GM19372 (cell line): ENCODE results near the gene TMEM100.

ENCODE experiments used
- ATAC-seq: cut with Tn5 transposase; IDR thresholded peaks from one replicate; pipeline ENCODE4 v1.9.1; 2021; ENCODE audit warnings: mild to moderate bottlenecking, low read depth, moderate library complexity; ENCODE audit not compliant: unreplicated experiment

The TMEM100 gene

DNA sequence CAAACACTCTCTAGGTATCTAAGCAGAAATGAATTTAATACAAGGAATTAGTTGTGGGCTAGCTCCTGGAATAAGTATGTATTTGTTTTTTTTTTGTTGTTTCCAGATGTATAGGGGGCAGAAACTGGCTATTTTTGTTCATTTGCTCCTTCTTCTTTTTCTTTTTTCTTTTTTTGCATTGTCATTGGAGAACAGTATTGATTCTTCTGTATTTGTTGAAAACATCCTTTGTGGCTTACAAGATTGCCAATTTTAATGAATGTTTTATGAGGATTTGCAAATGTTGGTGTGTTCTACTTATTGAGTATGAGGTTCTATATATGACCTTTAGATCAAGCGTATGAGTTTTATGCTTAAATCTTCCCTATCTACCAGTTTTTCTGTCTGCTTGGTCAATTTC is 22.6 kb upstream of the TMEM100 start:
- ATAC-seq = no peak

GRCh38 chr17:55743103-55743679 is 20.5 kb upstream of the TMEM100 start:
- peak; percentile 39 for ATAC-seq

DNA sequence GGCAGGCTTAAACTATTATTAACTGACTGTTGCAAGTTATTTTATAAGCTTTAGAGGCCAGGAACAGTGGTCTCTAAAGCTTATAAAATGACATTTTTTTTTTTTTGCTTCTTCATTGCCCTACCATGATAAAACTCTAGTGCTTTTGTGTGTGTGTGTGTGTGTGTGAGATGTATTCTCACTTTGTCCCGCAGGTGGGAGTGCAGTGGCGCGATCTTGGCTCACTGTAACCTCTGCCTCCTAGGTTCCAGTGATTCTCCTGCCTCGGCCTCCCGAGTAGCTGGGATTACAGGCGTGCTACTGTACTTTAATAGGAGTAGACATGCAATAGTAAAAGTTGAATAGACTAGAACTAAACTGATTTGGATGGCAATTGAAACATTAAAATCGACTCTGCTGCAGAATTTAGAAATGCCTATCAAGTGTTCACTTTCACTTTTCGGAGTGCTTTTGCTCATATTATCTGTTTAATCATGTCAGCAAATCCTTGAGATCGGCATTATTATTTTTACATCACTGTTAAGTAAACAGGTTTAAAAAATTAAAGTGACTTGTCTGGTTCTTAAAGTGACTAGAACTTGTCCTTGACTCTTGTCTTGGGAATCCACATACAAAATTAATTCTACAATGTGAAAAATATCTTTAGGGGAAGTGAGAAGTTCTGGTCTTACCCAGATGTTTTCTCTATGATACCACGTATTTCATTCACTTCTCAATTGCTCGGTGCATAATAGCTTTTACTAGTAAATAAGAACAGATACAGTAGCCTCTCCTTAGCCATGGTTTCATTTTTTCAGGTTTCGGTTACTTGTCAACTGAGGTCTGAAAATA is 19.8 kb upstream of the TMEM100 start:
- ATAC-seq = peak; percentile 96

DNA sequence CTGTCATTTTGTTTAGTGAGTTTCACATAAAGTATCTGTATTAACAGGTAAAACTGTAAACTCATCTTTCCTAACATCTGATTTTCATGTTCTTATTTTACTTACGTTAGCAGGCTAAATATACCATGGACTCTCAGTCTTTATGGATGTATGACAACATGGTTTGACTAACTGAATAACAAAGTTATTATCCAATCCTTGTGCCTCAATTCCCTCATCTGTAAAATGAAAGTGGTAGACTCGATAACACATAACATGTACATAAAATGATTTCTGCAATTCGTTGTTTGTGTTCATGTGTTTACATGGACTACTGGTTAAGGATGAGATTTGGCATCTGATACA is 18.7 kb upstream of the TMEM100 start:
- ATAC-seq = no peak

DNA sequence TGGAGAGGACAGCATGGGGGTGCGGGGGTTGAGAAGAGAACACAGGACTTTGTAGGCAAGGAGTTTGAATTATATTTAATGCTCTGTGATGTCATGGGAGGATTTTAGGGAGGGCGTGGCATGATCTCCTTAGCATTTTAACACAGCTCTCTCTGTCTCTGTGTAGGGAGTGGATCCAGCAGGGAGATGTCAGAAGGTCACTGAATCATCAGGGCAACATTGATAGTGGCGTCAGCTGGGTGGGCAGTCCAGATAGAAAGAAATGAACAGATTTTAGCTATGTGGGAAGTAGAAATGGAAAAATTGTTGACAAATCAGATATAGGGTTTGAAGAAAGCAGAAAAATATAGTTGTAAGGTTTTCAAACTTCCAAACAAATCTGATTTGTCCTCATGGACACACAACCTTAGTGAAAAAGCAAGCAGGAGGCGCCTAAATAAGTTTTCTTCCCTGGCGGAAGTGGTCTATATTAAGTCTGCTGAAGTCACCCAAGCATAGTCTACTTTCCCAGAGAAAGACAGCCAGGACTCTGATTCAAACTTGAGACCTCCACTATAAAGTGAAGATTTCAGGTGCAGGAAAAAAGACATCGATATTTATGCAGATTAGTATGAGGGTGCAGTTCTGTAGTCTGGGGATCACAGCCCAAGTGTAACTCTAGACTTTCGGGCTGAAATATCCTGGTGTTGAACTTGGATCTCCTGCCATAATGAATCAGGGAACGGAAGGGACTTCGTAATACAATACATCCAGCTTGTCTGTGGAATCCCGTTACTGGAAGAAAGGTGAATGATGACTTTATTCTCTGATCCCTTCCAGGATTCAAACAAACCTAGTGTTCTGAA is 18.1 kb upstream of the TMEM100 start:
- ATAC-seq = no peak

DNA sequence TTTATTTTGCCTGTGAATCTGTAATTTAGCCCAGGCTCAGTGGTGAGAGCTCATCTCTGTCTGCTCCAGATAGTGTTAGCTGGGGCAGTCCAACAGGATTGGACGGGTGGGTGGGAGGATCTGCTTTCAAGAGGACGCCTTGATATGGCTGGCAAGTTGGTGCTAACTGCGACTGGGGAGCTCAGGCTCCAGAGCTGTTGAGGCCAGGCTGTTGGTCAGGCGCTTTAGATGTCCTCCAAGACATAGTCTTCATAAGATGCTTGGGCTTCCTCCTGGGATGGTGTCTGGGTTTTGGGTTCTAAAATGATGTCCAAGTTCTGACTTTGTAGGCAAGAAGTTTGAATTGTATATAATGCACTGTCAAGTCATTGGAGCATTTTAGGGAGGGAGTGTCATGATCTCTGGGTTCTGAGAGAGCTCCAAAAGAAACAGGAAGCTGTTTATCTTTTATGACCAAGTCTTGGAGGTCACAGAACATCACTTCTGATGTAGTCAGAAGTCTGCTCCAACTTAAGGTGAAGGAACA is 15.4 kb upstream of the TMEM100 start:
- ATAC-seq = no peak

DNA sequence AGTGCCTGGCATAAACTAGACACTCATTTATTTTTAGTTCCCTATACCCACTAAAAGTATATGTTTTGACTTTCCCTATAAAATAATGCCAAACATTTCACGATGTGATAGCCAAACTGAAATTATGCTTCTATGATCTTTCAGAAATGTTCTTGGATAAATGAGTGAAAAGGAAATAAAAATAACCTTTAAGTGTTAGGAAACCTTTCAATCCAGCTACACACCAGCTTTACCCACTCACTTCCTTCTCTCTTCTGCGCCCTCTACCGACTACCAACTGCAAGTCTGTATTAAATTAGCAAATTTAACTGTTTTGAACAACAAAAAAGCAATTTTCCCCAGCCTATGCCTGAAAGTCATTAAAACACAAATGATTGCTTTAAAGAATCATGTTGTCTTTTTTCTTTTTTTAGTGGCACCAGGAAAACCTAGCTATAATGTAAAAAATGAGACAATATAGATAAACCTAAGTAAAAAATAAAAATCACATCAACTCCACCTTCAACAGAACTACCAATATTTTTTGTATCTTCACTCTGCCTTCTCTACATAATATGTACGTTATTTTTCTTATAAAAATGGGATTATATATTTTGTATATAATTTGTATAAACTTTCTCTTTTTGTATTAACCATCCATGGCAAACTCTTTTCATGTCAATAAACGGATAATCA is 13.2 kb upstream of the TMEM100 start:
- ATAC-seq = peak; percentile 48

GRCh38 chr17:55734128-55734781 is 11.6 kb upstream of the TMEM100 start:
- ATAC-seq = no peak

DNA sequence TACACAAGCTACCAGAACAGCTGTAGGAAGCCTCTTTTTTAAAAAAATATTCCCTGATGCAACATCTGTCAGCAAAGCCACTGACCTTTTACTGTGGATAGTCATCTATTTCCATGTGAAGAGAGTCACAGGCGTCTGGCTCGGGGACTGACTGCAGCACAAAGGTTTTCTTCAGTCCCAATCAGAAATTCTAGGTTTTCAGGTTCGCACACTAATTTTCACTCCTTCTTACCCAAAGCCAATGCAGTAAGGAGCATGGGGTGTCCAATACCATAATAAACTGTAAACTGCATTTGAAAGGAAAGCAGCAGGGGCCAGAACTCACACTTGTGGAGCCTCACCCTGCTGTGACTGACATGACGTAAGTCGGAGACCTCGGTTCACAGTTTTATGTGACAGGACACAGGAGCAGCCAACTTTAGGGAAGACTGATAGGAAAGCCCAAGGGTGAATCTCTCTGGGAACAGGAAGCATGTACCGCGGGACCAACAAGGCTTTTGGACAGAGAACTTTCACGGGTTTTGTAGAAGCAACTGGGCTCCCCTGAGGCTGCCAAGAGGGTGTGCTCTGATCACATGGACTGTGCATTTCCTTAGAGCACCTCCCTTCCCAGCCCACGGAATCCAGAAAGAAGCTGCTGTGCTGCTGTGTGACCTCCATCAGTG is 9.1 kb upstream of the TMEM100 start:
- ATAC-seq = no peak

DNA sequence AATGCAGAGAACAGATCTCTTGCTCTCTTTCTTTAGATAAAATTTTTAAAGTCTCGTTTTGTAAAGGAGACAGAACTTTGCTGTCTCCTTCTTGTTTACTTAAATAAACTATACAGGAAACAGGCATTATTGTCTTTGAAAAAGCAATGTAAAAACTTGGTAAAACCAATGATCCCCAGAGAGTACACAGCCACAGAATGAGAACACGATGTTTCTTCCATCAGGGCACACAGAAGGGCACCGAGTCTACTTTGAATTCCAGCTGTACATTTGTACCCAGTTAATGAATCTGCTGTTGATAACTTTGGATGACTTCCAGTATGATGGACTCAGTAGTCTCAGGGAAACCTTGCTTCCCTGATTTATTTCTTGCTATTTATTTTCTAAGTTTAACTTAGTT is 8.1 kb upstream of the TMEM100 start:
- no peak for ATAC-seq

DNA sequence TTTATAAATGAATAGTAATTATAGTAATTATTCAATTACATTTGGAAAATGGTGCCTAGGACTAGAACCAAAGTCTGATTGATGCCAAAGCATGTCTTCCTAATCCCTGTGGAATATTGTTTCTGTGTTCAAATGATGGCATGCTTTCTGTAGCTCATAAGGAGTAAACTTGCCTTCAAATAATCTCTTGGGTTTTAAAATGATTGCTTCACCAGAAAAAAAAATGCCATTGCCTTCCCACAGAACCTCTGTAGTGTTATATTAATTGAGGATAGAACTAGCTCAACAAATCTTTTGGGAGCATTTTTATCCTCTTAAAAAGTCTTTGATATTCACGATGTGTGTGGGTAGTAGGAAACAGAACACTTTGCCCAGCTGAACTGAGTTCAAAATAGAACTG is 7.7 kb upstream of the TMEM100 start:
- no peak for ATAC-seq

DNA sequence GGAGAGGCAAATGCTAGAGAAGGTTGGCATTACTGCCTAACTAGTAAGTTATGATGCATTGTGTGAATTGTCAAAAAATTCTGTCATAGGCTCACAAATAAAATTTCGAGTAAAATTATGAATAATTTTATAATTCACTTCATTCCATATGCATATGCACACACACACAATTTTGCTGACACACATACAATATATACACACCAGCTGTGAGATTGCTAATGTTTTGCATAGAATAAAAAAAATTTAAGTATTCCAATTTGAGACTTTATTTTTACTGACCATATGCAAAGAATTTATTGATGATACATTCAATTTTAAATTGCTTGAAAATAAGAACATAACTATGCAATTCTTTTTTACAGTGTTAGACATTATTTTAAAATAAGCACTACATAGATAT is 6.8 kb upstream of the TMEM100 start:
- no peak for ATAC-seq

DNA sequence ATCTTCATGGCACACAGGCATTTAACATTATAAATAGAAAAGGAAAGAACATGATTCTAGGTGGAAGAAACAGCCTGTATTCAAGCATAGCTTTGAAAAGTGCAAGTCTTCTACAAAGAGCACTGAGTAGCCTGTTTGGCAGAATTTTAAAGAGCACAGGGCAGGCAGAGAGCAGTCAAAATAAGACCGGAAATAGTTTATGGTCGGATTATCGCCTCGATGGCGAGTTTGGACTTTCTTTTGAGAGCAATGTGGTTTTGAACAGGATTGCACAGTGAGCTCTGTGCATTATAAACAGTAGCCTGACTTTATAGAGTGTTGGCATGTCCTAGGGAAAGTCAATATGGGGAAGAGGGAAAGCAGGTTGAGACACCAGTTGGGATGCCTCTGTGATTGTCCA is 6.2 kb upstream of the TMEM100 start:
- no peak for ATAC-seq

GRCh38 chr17:55728361-55728760 is 5.7 kb upstream of the TMEM100 start:
- ATAC-seq = no peak

- ATAC-seq = no peak
Measured at GRCh38 chr17:55727920-55728319, 5.3 kb upstream of the TMEM100 start.

- ATAC-seq = no peak
Measured at GRCh38 chr17:55727275-55727674, 4.6 kb upstream of the TMEM100 start.

GRCh38 chr17:55726440-55726839 is 3.8 kb upstream of the TMEM100 start:
- ATAC-seq = no peak

DNA sequence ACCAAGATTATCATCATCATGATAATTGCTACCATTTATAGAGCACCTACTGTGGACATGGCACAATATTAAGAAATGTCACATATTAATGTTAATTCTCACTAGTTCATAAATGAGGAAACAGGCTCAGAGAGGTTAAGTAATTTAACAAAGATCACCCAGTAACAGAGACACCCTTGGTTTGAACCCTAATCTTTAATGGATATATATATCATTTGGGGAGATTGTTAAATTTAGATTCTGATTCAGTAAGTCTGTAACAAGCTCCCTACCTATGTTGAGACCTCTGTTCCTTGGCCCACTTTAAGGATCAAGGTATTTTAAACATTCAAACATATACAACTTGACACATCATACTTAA is 804 bp upstream of the TMEM100 start:
- no peak for ATAC-seq

- no peak for ATAC-seq
Measured at GRCh38 chr17:55722016-55722736, 488 bp downstream of the TMEM100 start.
